Smooth muscle cell of the brain vasculature (primary cell): ENCODE measurements around the gene CBFA2T3.

ENCODE experiments used
- DNase-seq: peaks from one replicate; pipeline ENCODE4 v3.0.0-alpha.2; 2012; ENCODE audit warnings: low read depth, low spot score

The CBFA2T3 gene

GRCh38 chr16:88976366-88977017 lies 515 bp downstream of the CBFA2T3 start:
- DNase-seq, result no peak

DNA sequence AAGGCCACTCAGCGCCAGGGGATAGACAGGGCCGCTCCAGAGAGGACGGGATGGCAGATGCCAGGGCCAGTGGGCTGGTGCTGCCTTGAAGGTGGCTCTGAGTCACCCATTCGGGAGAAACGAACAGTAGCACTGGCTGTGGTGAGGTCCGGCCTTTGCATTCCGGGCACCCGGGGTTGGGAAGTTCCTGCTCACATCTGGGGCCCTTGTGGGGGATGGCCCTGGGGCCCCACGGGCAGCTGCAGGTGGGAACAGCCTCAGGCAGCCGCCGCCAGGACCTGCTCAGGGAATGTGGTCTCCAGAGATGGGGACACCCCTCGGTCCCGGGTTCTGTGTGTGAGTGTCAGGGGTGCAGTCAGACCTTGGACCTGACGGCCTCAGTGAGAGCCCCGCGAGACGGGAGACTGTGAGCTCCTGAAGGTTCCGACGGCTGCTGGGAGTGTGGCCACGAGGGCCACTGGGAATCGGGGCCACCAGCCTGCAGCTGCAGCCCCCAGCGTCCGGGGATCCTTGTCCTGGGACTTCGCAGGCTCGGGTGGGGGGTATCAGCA lies 1.4 kb downstream of the CBFA2T3 start:
- DNase-seq, result no peak

DNA sequence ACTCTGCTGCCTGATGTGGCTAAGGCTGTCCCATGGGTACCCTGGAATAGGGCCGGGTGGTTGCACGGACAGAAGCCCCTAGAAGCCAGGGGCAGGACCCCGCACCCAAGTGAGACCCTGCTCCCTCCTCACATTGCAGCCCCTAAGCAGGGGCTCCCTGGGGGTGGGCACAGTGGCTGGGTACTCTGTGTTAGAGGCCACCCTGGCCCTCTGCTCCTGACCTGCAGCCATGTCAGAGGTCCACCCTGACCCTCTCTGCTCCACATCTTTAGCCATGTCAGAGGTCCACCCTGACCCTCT lies 2.1 kb downstream of the CBFA2T3 start:
- no peak for DNase-seq

GRCh38 chr16:88974080-88974915 lies 2.7 kb downstream of the CBFA2T3 start:
- no peak for DNase-seq

- no peak for DNase-seq
Observed at GRCh38 chr16:88973415-88974050, 3.5 kb downstream of the CBFA2T3 start.

- no peak for DNase-seq
Observed at GRCh38 chr16:88973007-88973410, 4.0 kb downstream of the CBFA2T3 start.

- no peak for DNase-seq
Observed at GRCh38 chr16:88972349-88972748, 4.7 kb downstream of the CBFA2T3 start.

DNA sequence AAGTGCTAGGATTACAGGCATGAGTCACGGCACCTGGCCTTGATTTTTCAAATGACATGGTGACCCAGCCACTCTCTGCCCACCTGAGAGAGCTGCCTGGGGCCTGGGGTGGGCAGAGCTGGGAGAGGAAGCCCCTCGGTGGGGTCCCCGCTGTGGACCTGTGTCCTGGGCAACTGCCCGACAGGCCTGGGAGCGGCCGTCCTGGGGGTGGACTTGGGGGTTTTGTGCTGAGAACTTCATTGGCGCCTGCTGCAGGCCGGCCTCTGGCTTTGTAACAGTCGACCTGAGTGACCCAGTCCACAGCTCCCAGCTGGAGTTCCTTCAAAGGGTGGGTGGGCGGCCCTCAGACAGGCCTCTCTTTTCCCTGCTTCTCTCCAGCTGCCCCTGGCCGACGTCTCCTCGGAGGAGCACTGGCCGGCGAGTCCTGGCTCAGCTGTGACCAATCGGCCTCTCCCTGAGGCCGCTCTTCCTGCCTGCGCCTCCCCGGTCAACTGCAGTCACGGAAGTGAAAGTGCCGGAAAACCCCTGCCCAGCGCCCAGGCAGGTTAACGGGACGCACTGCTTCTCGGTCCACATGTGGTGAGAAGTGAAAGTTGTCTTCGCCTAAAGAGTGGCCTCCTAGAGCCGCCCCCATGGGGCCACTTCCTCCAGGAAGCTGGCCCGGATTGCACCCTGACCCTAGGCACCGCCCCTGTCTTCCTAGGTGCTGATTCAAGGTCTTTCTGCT lies 5.5 kb downstream of the CBFA2T3 start:
- no peak for DNase-seq

GRCh38 chr16:88970539-88971065 lies 6.4 kb downstream of the CBFA2T3 start:
- no peak for DNase-seq

DNA sequence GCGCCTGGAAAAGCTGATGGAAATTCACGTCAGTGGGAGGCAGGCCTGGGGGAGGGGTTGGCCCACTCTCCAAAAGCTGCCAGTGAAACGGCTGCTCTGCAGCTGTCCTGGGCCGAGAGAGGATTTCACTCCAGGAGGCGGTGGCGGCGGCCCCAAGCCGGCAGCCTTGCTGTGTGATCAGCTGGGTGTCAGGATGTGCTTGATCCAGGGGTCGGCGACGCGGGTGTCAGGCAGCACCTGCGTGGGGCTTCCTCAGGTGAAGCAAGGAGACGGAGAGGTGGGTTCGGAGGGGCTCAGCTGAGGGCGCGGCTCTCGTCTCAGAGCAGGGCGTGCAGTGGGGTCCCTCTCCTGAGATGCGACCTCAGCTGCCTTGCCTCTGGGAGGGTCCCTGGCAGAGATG lies 7.0 kb downstream of the CBFA2T3 start:
- no peak for DNase-seq

GRCh38 chr16:88969361-88969831 lies 7.6 kb downstream of the CBFA2T3 start:
- no peak for DNase-seq

- DNase-seq, result no peak
Observed at GRCh38 chr16:88968589-88969280, 8.3 kb downstream of the CBFA2T3 start.

DNA sequence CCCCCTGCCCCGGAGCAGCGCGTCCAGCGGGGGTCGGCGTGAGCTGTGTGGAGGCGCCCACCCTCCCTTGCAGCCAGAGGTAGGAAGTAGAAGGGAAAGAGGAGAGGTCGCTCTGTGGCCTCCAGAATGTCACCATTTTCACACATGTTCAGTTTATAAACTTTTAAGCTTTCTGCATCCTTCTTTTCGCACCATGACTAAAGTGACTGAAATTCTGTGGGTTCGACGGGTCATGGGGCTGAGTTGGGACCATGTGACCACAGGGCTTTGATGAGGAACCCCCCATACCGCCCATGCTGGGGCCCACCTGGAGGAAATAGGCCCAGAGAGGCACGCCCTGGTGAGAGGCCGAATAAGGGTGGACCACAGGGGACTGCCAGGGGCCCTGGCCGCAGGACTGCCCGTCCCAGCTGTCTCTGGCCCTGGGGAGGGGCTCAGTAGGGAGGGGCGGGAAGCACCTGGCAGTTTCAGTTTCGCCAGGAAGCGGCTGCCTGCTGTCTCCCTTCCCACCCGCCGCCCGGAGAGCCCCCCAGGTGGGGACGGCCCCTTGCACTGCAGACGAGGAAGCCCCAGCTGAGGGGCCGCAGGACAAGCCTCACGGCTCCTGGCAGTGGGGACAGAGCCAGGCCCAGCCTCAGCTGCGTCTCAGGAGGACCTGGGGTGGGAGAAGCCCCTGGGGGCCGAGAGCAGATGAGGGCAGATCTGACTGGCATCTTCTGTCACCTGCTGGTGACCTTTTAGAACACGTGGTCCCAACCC lies 9.0 kb downstream of the CBFA2T3 start:
- no peak for DNase-seq

GRCh38 chr16:88966986-88967829 lies 9.8 kb downstream of the CBFA2T3 start:
- DNase-seq, result no peak

- no peak for DNase-seq
Observed at GRCh38 chr16:88965826-88966480, 11.1 kb downstream of the CBFA2T3 start.

- DNase-seq, result no peak
Observed at GRCh38 chr16:88965411-88965810, 11.6 kb downstream of the CBFA2T3 start.

DNA sequence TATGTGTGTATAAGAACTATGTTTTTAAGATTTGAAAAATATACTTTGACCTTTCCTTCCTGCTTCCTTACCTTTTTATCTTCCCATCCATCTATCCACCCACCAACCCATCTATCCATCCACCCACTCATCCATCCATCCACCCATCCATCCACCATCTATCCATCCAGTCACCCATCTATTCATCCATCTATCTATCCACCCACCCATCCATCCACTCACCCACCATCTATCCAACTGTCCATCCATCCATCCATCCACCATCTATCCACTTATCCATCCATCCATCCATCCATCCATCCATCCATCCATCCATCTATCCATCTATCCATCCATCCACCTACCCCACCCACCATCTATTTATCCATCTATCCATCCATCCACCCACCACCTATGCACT lies 12.4 kb downstream of the CBFA2T3 start:
- no peak for DNase-seq

- no peak for DNase-seq
Observed at GRCh38 chr16:88963583-88963982, 13.4 kb downstream of the CBFA2T3 start.
